ENCODE data around the gene SCUBE1.

SCUBE1 gene

DNA sequence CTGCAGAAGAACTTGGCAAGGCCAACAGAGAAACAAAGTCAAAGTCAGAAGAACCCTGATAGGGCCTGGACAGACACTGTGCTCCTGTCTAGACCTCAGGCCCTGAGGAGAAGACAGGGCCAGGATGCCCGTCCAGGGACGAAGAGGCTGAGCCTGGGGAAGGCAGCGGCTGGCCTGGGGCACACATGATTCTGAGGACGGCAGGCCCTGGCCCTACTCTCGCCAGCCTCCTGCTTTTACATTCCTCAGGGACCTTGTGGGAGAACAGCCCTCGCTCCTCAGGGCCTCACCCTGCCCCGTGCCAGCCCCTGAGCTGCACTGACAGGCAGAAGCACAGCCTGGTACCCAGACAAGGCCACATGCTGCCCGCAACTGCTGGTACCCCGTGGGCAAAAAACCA lies 112.6 kb downstream of the SCUBE1 start:
- Histone ChIP-seq H3K79me2 (ENCODE audit: insufficient read depth, low read length) (no peaks in the 10 kb centered on the region), H3F3A (ENCODE audit: insufficient read depth, low read length) (no peaks in the 10 kb centered on the region), H3K36me3 (ENCODE audit: insufficient read depth, low read length) (no peaks in the 10 kb centered on the region), H3K9ac (ENCODE audit: low read length) (no peak overlapping the region), H3K4me2 (ENCODE audit: low read length) (no peak overlapping the region), H3K4me3 (ENCODE audit: low read depth, low read length, poor library complexity, severe bottlenecking) (no peak overlapping the region), H4K20me1 (ENCODE audit: insufficient read depth, low read length) (no peaks in the 10 kb centered on the region), H2AFZ (ENCODE audit: low read length) (no peak overlapping the region), H3K9me3 (ENCODE audit: low read length) (no peaks in the 10 kb centered on the region), H3K27ac (ENCODE audit: low read depth, low read length, poor library complexity, severe bottlenecking) (no peak overlapping the region), H3K9me2 (ENCODE audit: low read depth, low read length) (no peaks in the 10 kb centered on the region), H3K4me1 (ENCODE audit: insufficient read depth, low read length, severe bottlenecking) (no peaks in the 10 kb centered on the region), H3K27me3 (ENCODE audit: insufficient read depth, low read length) (peaks cover 9% of the 10 kb centered on the region; the same call in 1 of the 2 replicates)
- no peak for TF ChIP-seq EZH2 (IDR thresholded peaks at IDR 0.05; ENCODE audit: borderline replicate concordance, low read length)
- TF ChIP-seq, protein P1, sequence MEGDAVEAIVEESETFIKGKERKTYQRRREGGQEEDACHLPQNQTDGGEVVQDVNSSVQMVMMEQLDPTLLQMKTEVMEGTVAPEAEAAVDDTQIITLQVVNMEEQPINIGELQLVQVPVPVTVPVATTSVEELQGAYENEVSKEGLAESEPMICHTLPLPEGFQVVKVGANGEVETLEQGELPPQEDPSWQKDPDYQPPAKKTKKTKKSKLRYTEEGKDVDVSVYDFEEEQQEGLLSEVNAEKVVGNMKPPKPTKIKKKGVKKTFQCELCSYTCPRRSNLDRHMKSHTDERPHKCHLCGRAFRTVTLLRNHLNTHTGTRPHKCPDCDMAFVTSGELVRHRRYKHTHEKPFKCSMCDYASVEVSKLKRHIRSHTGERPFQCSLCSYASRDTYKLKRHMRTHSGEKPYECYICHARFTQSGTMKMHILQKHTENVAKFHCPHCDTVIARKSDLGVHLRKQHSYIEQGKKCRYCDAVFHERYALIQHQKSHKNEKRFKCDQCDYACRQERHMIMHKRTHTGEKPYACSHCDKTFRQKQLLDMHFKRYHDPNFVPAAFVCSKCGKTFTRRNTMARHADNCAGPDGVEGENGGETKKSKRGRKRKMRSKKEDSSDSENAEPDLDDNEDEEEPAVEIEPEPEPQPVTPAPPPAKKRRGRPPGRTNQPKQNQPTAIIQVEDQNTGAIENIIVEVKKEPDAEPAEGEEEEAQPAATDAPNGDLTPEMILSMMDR (IDR thresholded peaks at IDR 0.05; ENCODE audit: low read length): no peak

- Histone ChIP-seq H3K9ac (ENCODE audit: low read length) (no peak overlapping the region), H3K9me2 (ENCODE audit: low read depth, low read length) (no peaks in the 10 kb centered on the region), H4K20me1 (ENCODE audit: insufficient read depth, low read length) (no peaks in the 10 kb centered on the region), H3K4me1 (ENCODE audit: insufficient read depth, low read length, severe bottlenecking) (no peaks in the 10 kb centered on the region), H3K4me2 (ENCODE audit: low read length) (no peak overlapping the region), H3F3A (ENCODE audit: insufficient read depth, low read length) (no peaks in the 10 kb centered on the region), H3K36me3 (ENCODE audit: insufficient read depth, low read length) (no peaks in the 10 kb centered on the region), H3K79me2 (ENCODE audit: insufficient read depth, low read length) (no peaks in the 10 kb centered on the region), H2AFZ (ENCODE audit: low read length) (no peak overlapping the region), H3K27ac (ENCODE audit: low read depth, low read length, poor library complexity, severe bottlenecking) (no peak overlapping the region), H3K4me3 (ENCODE audit: low read depth, low read length, poor library complexity, severe bottlenecking) (no peak overlapping the region), H3K9me3 (ENCODE audit: low read length) (no peaks in the 10 kb centered on the region), H3K27me3 (ENCODE audit: insufficient read depth, low read length) (peaks cover 9% of the 10 kb centered on the region; the same call in 1 of the 2 replicates)
- no peak for TF ChIP-seq EZH2 (IDR thresholded peaks at IDR 0.05; ENCODE audit: borderline replicate concordance, low read length)
- TF ChIP-seq, protein P1 (IDR thresholded peaks at IDR 0.05; ENCODE audit: low read length): no peak
Observed at GRCh38 chr22:43228863-43229262, 114.3 kb downstream of the SCUBE1 start.

DNA sequence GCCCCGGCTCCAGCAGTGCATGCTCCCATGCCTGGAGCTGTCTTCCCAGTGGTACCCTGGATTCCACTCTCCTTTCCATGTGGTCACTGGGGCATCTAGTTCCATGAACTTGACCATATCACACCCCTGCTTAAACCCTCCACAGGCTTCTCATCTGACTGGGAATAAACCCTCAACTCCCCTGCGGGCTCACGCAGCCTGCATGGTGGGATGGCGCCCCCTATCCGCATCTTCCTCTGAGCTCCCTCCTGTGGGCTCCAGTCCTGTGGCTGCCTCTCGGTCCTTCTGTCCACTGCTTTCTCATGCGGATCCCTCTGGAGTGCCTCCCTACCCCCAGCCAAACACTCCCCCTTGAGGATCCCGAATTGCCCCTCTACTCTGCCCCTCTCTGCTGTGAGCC lies 114.8 kb downstream of the SCUBE1 start:
- H3K9me2 ChIP-seq (ENCODE audit: low read depth, low read length): no peaks in the 10 kb centered on the region
- H3K79me2 ChIP-seq (ENCODE audit: insufficient read depth, low read length): no peaks in the 10 kb centered on the region
- H3F3A ChIP-seq (ENCODE audit: insufficient read depth, low read length): no peaks in the 10 kb centered on the region
- no peaks in the 10 kb centered on the region for H3K9me3 ChIP-seq (ENCODE audit: low read length)
- no peaks in the 10 kb centered on the region for H3K36me3 ChIP-seq (ENCODE audit: insufficient read depth, low read length)
- peaks cover 9% of the 10 kb centered on the region; the same call in 1 of the 2 replicates for H3K27me3 ChIP-seq (ENCODE audit: insufficient read depth, low read length)
- TF ChIP-seq EZH2 (IDR thresholded peaks at IDR 0.05; ENCODE audit: borderline replicate concordance, low read length): no peak
- TF ChIP-seq, protein P1 (IDR thresholded peaks at IDR 0.05; ENCODE audit: low read length): peak; percentile 49
- no peaks in the 10 kb centered on the region for H4K20me1 ChIP-seq (ENCODE audit: insufficient read depth, low read length)
- no peak overlapping the region for H3K27ac ChIP-seq (ENCODE audit: low read depth, low read length, poor library complexity, severe bottlenecking)
- no peak overlapping the region for H3K4me2 ChIP-seq (ENCODE audit: low read length)
- H3K4me3 ChIP-seq (ENCODE audit: low read depth, low read length, poor library complexity, severe bottlenecking): no peak overlapping the region
- no peak overlapping the region for H2AFZ ChIP-seq (ENCODE audit: low read length)
- H3K4me1 ChIP-seq (ENCODE audit: insufficient read depth, low read length, severe bottlenecking): no peaks in the 10 kb centered on the region
- no peak overlapping the region for H3K9ac ChIP-seq (ENCODE audit: low read length)

All from OCI-LY1 (cell line).